Breast epithelium (tissue), 4 donors: ENCODE data around the gene INAVA. TPM values are rescaled to one million over a fixed set of nuclear protein-coding genes. Genes with fewer than 3 reads are reported as not detected.
"Not testable (repeated sequence)": the region's sequence is repeated elsewhere in the genome, so short reads cannot be mapped to it uniquely, and the experiment has no call there.

Experiments
- DNase-seq, 2 donors: peaks; one replicate each; pipeline ENCODE4 v3.0.0-alpha.2; 2019; ENCODE audit warnings: low spot score in 2 of 2
- H3K27ac ChIP-seq, 2 donors: fragments of 200-600 bp; sonication (generic) in 1 of 2; one replicate each; pipeline ENCODE4 v1.5.1; 2016 to 2019; ENCODE audit warnings: mild to moderate bottlenecking in 1 of 2
- H3K27me3 ChIP-seq, 2 donors: fragments of 200-600 bp; sonication (generic) in 1 of 2; one replicate each; pipeline versions ENCODE4 v1.5.1 to v1.6.0; 2017 to 2019; ENCODE audit warnings: control low read depth in 1 of 2, mild to moderate bottlenecking in 1 of 2
- H3K36me3 ChIP-seq: fragments of 200-600 bp; one replicate; pipeline ENCODE4 v1.5.1; 2019
- H3K4me1 ChIP-seq, 2 donors: fragments of 200-600 bp; sonication (generic); one replicate each; pipeline ENCODE4 v1.5.1; 2016 to 2019; ENCODE audit warnings: control low read depth in 1 of 2
- H3K4me3 ChIP-seq, 3 donors: fragments of 200-600 bp; sonication (generic); 1 replicate in 2 of 3; 2 replicates in 1 of 3; pipeline ENCODE4 v1.5.1; 2016 to 2019; ENCODE audit warnings: mild to moderate bottlenecking in 3 of 3, moderate library complexity in 2 of 3
- H3K9me3 ChIP-seq, 2 donors: fragments of 200-600 bp; sonication (generic) in 1 of 2; one replicate each; pipeline ENCODE4 v1.5.1; 2016 to 2019; ENCODE audit warnings: control low read depth in 1 of 2
- POLR2A ChIP-seq: fragments of 450-650 bp; IDR thresholded peaks from one replicate; pipeline ENCODE4 v1.6.1; 2016; ENCODE audit warnings: antibody characterized with exemption, mild to moderate bottlenecking, moderate library complexity
- POLR2AphosphoS5 ChIP-seq, 3 donors: sonication (generic); formaldehyde crosslinking; IDR thresholded peaks; one replicate each; pipeline ENCODE4 v1.6.1; 2017; ENCODE audit warnings: antibody characterized with exemption in 3 of 3
- intact Hi-C: fragments of 100-400 bp; cut with DNase I; formaldehyde crosslinking; loops from one replicate; pipeline ENCODE4 v1.15.1; 2023; ENCODE audit warnings: low total_unique reads
- total RNA-seq, 3 donors: library from RNA; depleted of rRNA; stranded (reverse); fragments of >200 nt; gene quantifications; one replicate each; pipeline ENCODE4 v1.1.0, GENCODE V29; 2016
- TF ChIP-seq, protein P1 (sequence below), 3 donors: fragments of 450-650 bp; IDR thresholded peaks; one replicate each; pipeline ENCODE4 v1.5.1; 2016 to 2017; ENCODE audit warnings: antibody characterized with exemption in 3 of 3, mild to moderate bottlenecking in 3 of 3, moderate library complexity in 3 of 3

INAVA gene
- total RNA-seq, 3 donors from 2014 or later: 1.0 to 7.5 TPM; not detected in 1

GRCh38 chr1:200931776-200932175, 37.1 kb downstream of the INAVA start:
- no peak for TF ChIP-seq POLR2AphosphoS5 (IDR thresholded peaks at IDR 0.05)
- no peak for TF ChIP-seq POLR2A
- TF ChIP-seq, protein P1, sequence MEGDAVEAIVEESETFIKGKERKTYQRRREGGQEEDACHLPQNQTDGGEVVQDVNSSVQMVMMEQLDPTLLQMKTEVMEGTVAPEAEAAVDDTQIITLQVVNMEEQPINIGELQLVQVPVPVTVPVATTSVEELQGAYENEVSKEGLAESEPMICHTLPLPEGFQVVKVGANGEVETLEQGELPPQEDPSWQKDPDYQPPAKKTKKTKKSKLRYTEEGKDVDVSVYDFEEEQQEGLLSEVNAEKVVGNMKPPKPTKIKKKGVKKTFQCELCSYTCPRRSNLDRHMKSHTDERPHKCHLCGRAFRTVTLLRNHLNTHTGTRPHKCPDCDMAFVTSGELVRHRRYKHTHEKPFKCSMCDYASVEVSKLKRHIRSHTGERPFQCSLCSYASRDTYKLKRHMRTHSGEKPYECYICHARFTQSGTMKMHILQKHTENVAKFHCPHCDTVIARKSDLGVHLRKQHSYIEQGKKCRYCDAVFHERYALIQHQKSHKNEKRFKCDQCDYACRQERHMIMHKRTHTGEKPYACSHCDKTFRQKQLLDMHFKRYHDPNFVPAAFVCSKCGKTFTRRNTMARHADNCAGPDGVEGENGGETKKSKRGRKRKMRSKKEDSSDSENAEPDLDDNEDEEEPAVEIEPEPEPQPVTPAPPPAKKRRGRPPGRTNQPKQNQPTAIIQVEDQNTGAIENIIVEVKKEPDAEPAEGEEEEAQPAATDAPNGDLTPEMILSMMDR (IDR thresholded peaks at IDR 0.05): no peak
- Histone ChIP-seq H3K4me3 (no peak overlapping the region), H3K9me3 (no peaks in the 10 kb centered on the region), H3K27me3 (no peaks in the 10 kb centered on the region), H3K36me3 (no peaks in the 10 kb centered on the region), H3K27ac (no peak overlapping the region), H3K4me1 (no peaks in the 10 kb centered on the region)
- DNase-seq: no peak
- intact Hi-C loops: no loop called here

- Histone ChIP-seq H3K27ac (no peak overlapping the region), H3K27me3 (no peaks in the 10 kb centered on the region), H3K9me3 (no peaks in the 10 kb centered on the region), H3K4me1 (no peaks in the 10 kb centered on the region), H3K36me3 (no peaks in the 10 kb centered on the region), H3K4me3 (no peak overlapping the region)
- no peak for DNase-seq
- TF ChIP-seq POLR2AphosphoS5 (IDR thresholded peaks at IDR 0.05): no peak
- intact Hi-C loops: no loop called here
These were observed 40.1 kb downstream of the INAVA start for GRCh38 chr1:200934676-200935245.

- H3K27me3 ChIP-seq, H3K27ac ChIP-seq, DNase-seq, H3K4me1 ChIP-seq, H3K4me3 ChIP-seq, intact Hi-C loops, H3K36me3 ChIP-seq, H3K9me3 ChIP-seq: not testable (repeated sequence)
These were observed 40.7 kb downstream of the INAVA start for GRCh38 chr1:200935286-200935962.

- TF ChIP-seq POLR2A (no peak), POLR2AphosphoS5 (IDR thresholded peaks at IDR 0.05) (no peak)
- TF ChIP-seq, protein P1 (IDR thresholded peaks at IDR 0.05): no peak
- Histone ChIP-seq H3K27ac (no peak overlapping the region), H3K9me3 (peaks cover 0 to 7% of the 10 kb centered on the region in 2 donors), H3K36me3 (no peaks in the 10 kb centered on the region), H3K4me1 (no peaks in the 10 kb centered on the region), H3K4me3 (no peak overlapping the region), H3K27me3 (no peaks in the 10 kb centered on the region)
- intact Hi-C loops: no loop called here
- DNase-seq: no peak
These were observed 44.3 kb downstream of the INAVA start for GRCh38 chr1:200938955-200939354.

DNA sequence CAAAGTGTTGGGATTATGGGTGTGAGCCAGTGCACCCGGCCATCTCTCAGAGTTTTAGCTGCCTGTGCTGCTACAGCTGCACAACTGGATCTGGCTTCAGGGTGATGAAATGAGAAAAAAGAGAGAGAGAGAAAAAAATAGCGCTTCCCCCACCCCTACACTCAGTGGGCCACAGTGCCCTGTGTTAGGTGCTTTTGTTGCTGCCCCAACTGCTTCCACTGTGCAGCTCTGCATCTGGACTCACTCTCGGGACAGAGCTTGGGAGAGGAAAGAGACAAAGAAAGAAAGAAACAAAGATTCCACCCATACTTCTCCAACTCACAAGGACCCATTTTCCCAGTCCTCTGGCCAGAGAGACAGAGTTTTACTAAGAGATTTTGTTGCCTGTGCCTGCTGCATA, 50.4 kb downstream of the INAVA start:
- TF ChIP-seq POLR2A (no peak), POLR2AphosphoS5 (IDR thresholded peaks at IDR 0.05) (no peak)
- TF ChIP-seq, protein P1 (IDR thresholded peaks at IDR 0.05): no peak
- H3K27me3 ChIP-seq: no peaks in the 10 kb centered on the region
- H3K4me3 ChIP-seq: no peak overlapping the region
- H3K36me3 ChIP-seq: no peaks in the 10 kb centered on the region
- H3K9me3 ChIP-seq: peaks cover 4 to 12% of the 10 kb centered on the region in 2 donors
- no peaks in the 10 kb centered on the region for H3K4me1 ChIP-seq
- intact Hi-C loops: no loop called here
- H3K27ac ChIP-seq: no peak overlapping the region
- no peak for DNase-seq

- no peak overlapping the region for H3K27ac ChIP-seq
- H3K4me3 ChIP-seq: no peak overlapping the region
- TF ChIP-seq POLR2A: no peak
- no peak for TF ChIP-seq POLR2AphosphoS5 (IDR thresholded peaks at IDR 0.05)
- TF ChIP-seq, protein P1 (IDR thresholded peaks at IDR 0.05): no peak
- H3K36me3 ChIP-seq: no peaks in the 10 kb centered on the region
- intact Hi-C loops: no loop called here
- H3K4me1 ChIP-seq: no peaks in the 10 kb centered on the region
- no peaks in the 10 kb centered on the region for H3K27me3 ChIP-seq
- DNase-seq: no peak
- H3K9me3 ChIP-seq: peaks cover 4 to 5% of the 10 kb centered on the region in 2 donors
These were observed 52.4 kb downstream of the INAVA start for GRCh38 chr1:200947059-200947566.
